Neural cell (in vitro differentiated cells): ENCODE measurements around the gene SAE1. TPM values are rescaled to one million over a fixed set of nuclear protein-coding genes. Genes with fewer than 3 reads are reported as not detected.

Experiments
- H2AFZ ChIP-seq: fragments of 200-600, 300-800 bp; sonication (generic), shearing (Covaris generic); 2 replicates; pipeline ENCODE4 v1.6.0; 2014; ENCODE audit warnings: low read depth, mild to moderate bottlenecking, antibody characterized with exemption, low read length, moderate library complexity
- H3F3A ChIP-seq: fragments of 200-600 bp; shearing (Covaris generic); 2 replicates; pipeline ENCODE4 v1.6.1; 2016; ENCODE audit warnings: mild to moderate bottlenecking, moderate library complexity, mixed read lengths, antibody characterized with exemption, low read length; ENCODE audit not compliant: insufficient read depth, poor library complexity, severe bottlenecking
- H3K27ac ChIP-seq: fragments of 200-600, 300-800 bp; sonication (generic), shearing (Covaris generic); 2 replicates; pipeline ENCODE4 v1.5.1; 2014; ENCODE audit warnings: mild to moderate bottlenecking, low read length, moderate library complexity
- H3K27me3 ChIP-seq: fragments of 300-800, 200-600 bp; sonication (generic), shearing (Covaris generic); 2 replicates; pipeline ENCODE4 v1.6.0; 2014; ENCODE audit warnings: mild to moderate bottlenecking, low read depth, low read length, moderate library complexity; ENCODE audit not compliant: insufficient read depth
- H3K36me3 ChIP-seq: fragments of 300-800, 200-600 bp; sonication (generic), shearing (Covaris generic); 2 replicates; pipeline ENCODE4 v1.5.1; 2014; ENCODE audit warnings: mild to moderate bottlenecking, antibody characterized with exemption, low read length, moderate library complexity; ENCODE audit not compliant: insufficient read depth
- H3K4me2 ChIP-seq: fragments of 300-800, 200-600 bp; sonication (generic), shearing (Covaris generic); 2 replicates; pipeline ENCODE4 v1.6.0; 2014; ENCODE audit warnings: mild to moderate bottlenecking, low read length
- H3K4me3 ChIP-seq: fragments of 300-800, 200-600 bp; sonication (generic), shearing (Covaris generic); 2 replicates; pipeline ENCODE4 v1.5.1; 2014; ENCODE audit warnings: mild to moderate bottlenecking, low read length, moderate library complexity
- H3K79me2 ChIP-seq: fragments of 200-600 bp; shearing (Covaris generic); replicated peaks from 2 replicates; pipeline ENCODE4 v1.6.0; 2014; ENCODE audit warnings: mild to moderate bottlenecking, low read length, moderate library complexity; ENCODE audit not compliant: insufficient read depth
- H3K9ac ChIP-seq: fragments of 300-800, 200-600 bp; sonication (generic), shearing (Covaris generic); 2 replicates; pipeline ENCODE4 v1.6.1; 2016; ENCODE audit warnings: mild to moderate bottlenecking, low read length, mixed read lengths
- H3K9me2 ChIP-seq: fragments of 200-600 bp; shearing (Covaris generic); 2 replicates; pipeline ENCODE4 v1.6.1; 2016; ENCODE audit warnings: mild to moderate bottlenecking, low read length, mixed read lengths; ENCODE audit not compliant: insufficient read depth
- H3K9me3 ChIP-seq: fragments of 200-600, 300-800 bp; sonication (generic), shearing (Covaris generic); 2 replicates; pipeline ENCODE4 v1.6.1; 2016; ENCODE audit warnings: mild to moderate bottlenecking, mixed run types, low read length, moderate library complexity, mixed read lengths
- H4K20me1 ChIP-seq: fragments of 200-600 bp; shearing (Covaris generic); 2 replicates; pipeline ENCODE4 v1.6.1; 2016; ENCODE audit warnings: mild to moderate bottlenecking, mixed run types; ENCODE audit not compliant: insufficient read depth
- EP300 ChIP-seq: fragments of 450-650 bp; conservative IDR thresholded peaks from 2 replicates; pipeline ENCODE4 v1.6.1; 2014; ENCODE audit warnings: antibody characterized with exemption, mild to moderate bottlenecking, moderate library complexity; ENCODE audit not compliant: poor library complexity, severe bottlenecking
- EZH2 ChIP-seq: fragments of 200-600, 300-800 bp; shearing (Covaris generic), sonication (generic); IDR thresholded peaks from 2 replicates; pipeline ENCODE4 v1.6.1; 2014; ENCODE audit warnings: antibody characterized with exemption, low read length, borderline replicate concordance, mild to moderate bottlenecking; ENCODE audit not compliant: insufficient read depth, poor library complexity, severe bottlenecking
- MXI1 ChIP-seq: fragments of 450-650 bp; conservative IDR thresholded peaks from 2 replicates; pipeline ENCODE4 v1.6.1; 2014; ENCODE audit warnings: antibody characterized with exemption, mild to moderate bottlenecking; ENCODE audit not compliant: poor library complexity, severe bottlenecking
- POLR2AphosphoS5 ChIP-seq: IDR thresholded peaks from 2 replicates; pipeline ENCODE4 v1.6.1; 2012
- RAD21 ChIP-seq: fragments of 450-650 bp; conservative IDR thresholded peaks from 2 replicates; pipeline ENCODE4 v1.6.1; 2014; ENCODE audit warnings: antibody characterized with exemption, mild to moderate bottlenecking, moderate library complexity
- SMC3 ChIP-seq: fragments of 450-650 bp; conservative IDR thresholded peaks from 2 replicates; pipeline ENCODE4 v1.6.1; 2014; ENCODE audit warnings: antibody characterized with exemption, mild to moderate bottlenecking, moderate library complexity; ENCODE audit not compliant: poor library complexity
- TAF1 ChIP-seq: IDR thresholded peaks from 2 replicates; pipeline ENCODE4 v1.6.1; 2012; ENCODE audit warnings: low read depth
- polyA plus RNA-seq: library from polyadenylated mRNA; depleted of rRNA; stranded (reverse); fragments of >200 nt; gene quantifications from 2 replicates; pipeline ENCODE4 v1.2.3, GENCODE V29; 2014
- TF ChIP-seq, protein P1 (sequence below): IDR thresholded peaks from 2 replicates; pipeline ENCODE4 v1.6.1; 2012; ENCODE audit warnings: borderline replicate concordance
- TF ChIP-seq, protein P2 (sequence below): fragments of 450-650 bp; IDR thresholded peaks from 2 replicates; pipeline ENCODE4 v1.5.1; 2014; ENCODE audit warnings: antibody characterized with exemption, mild to moderate bottlenecking, moderate library complexity; ENCODE audit not compliant: poor library complexity, severe bottlenecking

Gene SAE1
- polyA plus RNA-seq, 1 donor from 2014 or later, result 178 TPM

DNA sequence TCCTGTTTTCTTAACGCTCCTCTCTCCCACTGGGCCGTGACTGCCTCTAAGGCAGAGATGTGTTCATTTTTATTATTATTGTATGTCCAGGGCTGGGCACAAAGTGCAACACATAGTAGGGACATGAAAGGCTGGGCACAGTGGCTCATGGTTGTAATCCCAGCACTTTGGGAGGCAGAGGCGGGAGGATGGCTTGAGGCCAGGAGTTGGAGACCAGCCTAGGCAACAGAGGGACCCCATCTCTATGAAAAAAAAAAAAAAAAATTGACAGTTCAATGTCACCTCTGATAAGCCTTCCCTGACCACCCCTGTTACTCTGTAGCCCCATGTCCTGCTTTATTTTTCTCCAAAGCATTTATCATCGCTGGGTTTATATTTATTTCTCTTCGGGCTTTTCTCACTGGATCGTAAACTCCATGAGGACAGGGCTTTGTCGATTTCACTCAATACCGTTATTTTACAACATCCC lies 481 bp upstream of the SAE1 start:
- no peak overlapping the region for H3K9ac ChIP-seq
- no peak overlapping the region for H2AFZ ChIP-seq
- no peaks in the 10 kb centered on the region for H3K9me3 ChIP-seq
- H4K20me1 ChIP-seq, result no peaks in the 10 kb centered on the region
- H3K79me2 ChIP-seq, result peaks cover 30% of the 10 kb centered on the region
- H3K27me3 ChIP-seq, result no peaks in the 10 kb centered on the region
- H3F3A ChIP-seq, result no peaks in the 10 kb centered on the region
- H3K4me2 ChIP-seq, result no peak overlapping the region
- H3K9me2 ChIP-seq, result no peaks in the 10 kb centered on the region
- TF ChIP-seq, protein P1, sequence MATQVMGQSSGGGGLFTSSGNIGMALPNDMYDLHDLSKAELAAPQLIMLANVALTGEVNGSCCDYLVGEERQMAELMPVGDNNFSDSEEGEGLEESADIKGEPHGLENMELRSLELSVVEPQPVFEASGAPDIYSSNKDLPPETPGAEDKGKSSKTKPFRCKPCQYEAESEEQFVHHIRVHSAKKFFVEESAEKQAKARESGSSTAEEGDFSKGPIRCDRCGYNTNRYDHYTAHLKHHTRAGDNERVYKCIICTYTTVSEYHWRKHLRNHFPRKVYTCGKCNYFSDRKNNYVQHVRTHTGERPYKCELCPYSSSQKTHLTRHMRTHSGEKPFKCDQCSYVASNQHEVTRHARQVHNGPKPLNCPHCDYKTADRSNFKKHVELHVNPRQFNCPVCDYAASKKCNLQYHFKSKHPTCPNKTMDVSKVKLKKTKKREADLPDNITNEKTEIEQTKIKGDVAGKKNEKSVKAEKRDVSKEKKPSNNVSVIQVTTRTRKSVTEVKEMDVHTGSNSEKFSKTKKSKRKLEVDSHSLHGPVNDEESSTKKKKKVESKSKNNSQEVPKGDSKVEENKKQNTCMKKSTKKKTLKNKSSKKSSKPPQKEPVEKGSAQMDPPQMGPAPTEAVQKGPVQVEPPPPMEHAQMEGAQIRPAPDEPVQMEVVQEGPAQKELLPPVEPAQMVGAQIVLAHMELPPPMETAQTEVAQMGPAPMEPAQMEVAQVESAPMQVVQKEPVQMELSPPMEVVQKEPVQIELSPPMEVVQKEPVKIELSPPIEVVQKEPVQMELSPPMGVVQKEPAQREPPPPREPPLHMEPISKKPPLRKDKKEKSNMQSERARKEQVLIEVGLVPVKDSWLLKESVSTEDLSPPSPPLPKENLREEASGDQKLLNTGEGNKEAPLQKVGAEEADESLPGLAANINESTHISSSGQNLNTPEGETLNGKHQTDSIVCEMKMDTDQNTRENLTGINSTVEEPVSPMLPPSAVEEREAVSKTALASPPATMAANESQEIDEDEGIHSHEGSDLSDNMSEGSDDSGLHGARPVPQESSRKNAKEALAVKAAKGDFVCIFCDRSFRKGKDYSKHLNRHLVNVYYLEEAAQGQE, result no peak
- no peak for TF ChIP-seq POLR2AphosphoS5
- no peak for TF ChIP-seq RAD21
- no peak for TF ChIP-seq TAF1
- no peak for TF ChIP-seq SMC3
- no peak for TF ChIP-seq EZH2
- TF ChIP-seq EP300, result no peak
- TF ChIP-seq MXI1, result no peak
- TF ChIP-seq, protein P2, sequence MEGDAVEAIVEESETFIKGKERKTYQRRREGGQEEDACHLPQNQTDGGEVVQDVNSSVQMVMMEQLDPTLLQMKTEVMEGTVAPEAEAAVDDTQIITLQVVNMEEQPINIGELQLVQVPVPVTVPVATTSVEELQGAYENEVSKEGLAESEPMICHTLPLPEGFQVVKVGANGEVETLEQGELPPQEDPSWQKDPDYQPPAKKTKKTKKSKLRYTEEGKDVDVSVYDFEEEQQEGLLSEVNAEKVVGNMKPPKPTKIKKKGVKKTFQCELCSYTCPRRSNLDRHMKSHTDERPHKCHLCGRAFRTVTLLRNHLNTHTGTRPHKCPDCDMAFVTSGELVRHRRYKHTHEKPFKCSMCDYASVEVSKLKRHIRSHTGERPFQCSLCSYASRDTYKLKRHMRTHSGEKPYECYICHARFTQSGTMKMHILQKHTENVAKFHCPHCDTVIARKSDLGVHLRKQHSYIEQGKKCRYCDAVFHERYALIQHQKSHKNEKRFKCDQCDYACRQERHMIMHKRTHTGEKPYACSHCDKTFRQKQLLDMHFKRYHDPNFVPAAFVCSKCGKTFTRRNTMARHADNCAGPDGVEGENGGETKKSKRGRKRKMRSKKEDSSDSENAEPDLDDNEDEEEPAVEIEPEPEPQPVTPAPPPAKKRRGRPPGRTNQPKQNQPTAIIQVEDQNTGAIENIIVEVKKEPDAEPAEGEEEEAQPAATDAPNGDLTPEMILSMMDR, result no peak
- peak overlapping the region; percentile 74 for H3K4me3 ChIP-seq
- no peaks in the 10 kb centered on the region for H3K36me3 ChIP-seq
- peak overlapping the region; percentile 87 for H3K27ac ChIP-seq

DNA sequence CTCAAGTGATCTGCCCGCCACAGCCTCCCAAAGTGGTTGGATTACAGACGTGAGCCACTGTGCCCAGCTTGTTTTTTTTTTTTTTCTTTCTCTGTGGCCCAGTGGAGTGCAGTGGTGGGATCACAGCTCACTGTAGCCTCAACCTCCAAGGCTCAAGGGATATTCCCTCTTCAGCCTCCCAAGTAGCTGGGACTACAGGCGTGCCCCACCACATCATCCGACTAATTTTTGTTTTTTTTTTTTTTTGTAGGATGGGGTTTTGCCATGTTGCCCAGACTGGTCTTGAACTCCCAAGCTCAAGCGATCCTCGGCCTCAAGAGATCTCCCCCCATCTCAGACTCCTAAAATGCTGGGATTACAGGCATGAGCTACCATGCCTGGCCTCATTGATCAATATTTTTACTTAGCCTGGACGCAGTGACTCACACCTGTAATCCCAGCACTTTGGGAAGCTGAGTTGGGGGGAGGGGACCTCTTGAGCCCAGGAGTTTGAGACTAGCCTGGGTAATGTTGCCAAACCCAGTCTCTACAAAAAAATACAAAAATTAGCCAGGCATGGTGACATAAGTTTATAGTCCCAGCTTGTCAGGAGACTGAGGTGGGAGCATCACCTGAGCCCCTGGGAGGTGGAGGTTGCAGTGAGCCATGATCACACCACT lies 1.7 kb downstream of the SAE1 start:
- TF ChIP-seq, protein P2, result no peak
- TF ChIP-seq EZH2 (no peak), SMC3 (no peak), RAD21 (no peak), POLR2AphosphoS5 (no peak), EP300 (no peak), MXI1 (no peak), TAF1 (no peak)
- TF ChIP-seq, protein P1, result no peak
- Histone ChIP-seq H3K79me2 (peaks cover 48% of the 10 kb centered on the region), H3K36me3 (no peaks in the 10 kb centered on the region), H3K9me3 (no peaks in the 10 kb centered on the region), H3K27me3 (no peaks in the 10 kb centered on the region), H3F3A (no peaks in the 10 kb centered on the region), H3K4me2 (no peak overlapping the region), H3K27ac (no peak overlapping the region), H4K20me1 (no peaks in the 10 kb centered on the region), H3K9ac (no peak overlapping the region), H3K4me3 (peak overlapping the region; percentile 74), H3K9me2 (no peaks in the 10 kb centered on the region), H2AFZ (no peak overlapping the region)
